Mesothelial cell of epicardium (in vitro differentiated cells): Measurements from ENCODE around the gene AUTS2. TPM values are rescaled to one million over a fixed set of nuclear protein-coding genes. Genes with fewer than 3 reads are reported as not detected.

Experiments
- DNase-seq, 2 experiments: peaks; one replicate each; pipeline ENCODE4 v3.0.0; 2021; ENCODE audit warnings: low spot score in 2 of 2; ENCODE audit not compliant: unreplicated experiment in 2 of 2
- H3K27ac Mint-ChIP-seq: 2 replicates; pipeline ENCODE4 v1.8.0; 2021; ENCODE audit warnings: mixed read lengths
- H3K27me3 Mint-ChIP-seq: 2 replicates; pipeline ENCODE4 v1.8.0; 2021; ENCODE audit warnings: low read depth, mixed read lengths
- H3K36me3 Mint-ChIP-seq: 2 replicates; pipeline ENCODE4 v1.8.0; 2021; ENCODE audit warnings: mixed read lengths
- H3K4me1 Mint-ChIP-seq: 2 replicates; pipeline ENCODE4 v1.8.0; 2021; ENCODE audit warnings: mixed read lengths
- H3K4me3 Mint-ChIP-seq: 2 replicates; pipeline ENCODE4 v1.8.0; 2021; ENCODE audit warnings: mild to moderate bottlenecking, moderate library complexity, mixed read lengths
- H3K9me3 Mint-ChIP-seq: 2 replicates; pipeline ENCODE4 v1.8.0; 2021; ENCODE audit warnings: mixed read lengths
- total RNA-seq: library from RNA; stranded (reverse); gene quantifications from 3 replicates; pipeline ENCODE4 v1.2.1, GENCODE V29; 2021
- TF ChIP-seq, protein P1 (sequence below): fragments of 200-600 bp; sonication (generic); IDR thresholded peaks from one replicate; pipeline ENCODE4 v1.5.0; 2021; ENCODE audit warnings: antibody characterized with exemption; ENCODE audit not compliant: unreplicated experiment

Gene AUTS2
- total RNA-seq, 1 donor from 2014 or later = 135 TPM

DNA sequence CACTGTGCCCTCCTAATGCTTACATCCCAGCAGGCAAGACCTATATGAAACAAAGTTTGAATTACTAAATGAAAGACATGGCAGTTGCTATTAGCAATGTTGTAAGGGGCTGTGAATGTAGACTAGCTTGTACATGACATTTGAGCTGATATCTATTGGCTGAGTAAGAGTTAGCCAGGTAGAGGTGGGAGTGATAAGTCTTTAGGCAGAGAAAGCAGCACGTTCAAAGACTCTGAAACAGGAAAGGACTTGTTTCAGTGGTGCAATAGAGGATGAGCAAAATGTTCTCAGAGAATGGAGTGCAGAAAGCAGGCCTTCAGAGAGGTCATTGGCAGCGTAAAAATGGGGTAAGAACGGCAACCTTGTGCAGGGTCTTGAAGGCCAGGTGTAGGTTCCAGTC is 687.6 kb downstream of the AUTS2 start:
- Mint-ChIP-seq H3K36me3 (no peaks in the 10 kb centered on the region), H3K27me3 (no peaks in the 10 kb centered on the region), H3K4me3 (no peak overlapping the region), H3K9me3 (no peaks in the 10 kb centered on the region), H3K4me1 (no peaks in the 10 kb centered on the region), H3K27ac (no peak overlapping the region)
- DNase-seq = no peak
- TF ChIP-seq, protein P1, sequence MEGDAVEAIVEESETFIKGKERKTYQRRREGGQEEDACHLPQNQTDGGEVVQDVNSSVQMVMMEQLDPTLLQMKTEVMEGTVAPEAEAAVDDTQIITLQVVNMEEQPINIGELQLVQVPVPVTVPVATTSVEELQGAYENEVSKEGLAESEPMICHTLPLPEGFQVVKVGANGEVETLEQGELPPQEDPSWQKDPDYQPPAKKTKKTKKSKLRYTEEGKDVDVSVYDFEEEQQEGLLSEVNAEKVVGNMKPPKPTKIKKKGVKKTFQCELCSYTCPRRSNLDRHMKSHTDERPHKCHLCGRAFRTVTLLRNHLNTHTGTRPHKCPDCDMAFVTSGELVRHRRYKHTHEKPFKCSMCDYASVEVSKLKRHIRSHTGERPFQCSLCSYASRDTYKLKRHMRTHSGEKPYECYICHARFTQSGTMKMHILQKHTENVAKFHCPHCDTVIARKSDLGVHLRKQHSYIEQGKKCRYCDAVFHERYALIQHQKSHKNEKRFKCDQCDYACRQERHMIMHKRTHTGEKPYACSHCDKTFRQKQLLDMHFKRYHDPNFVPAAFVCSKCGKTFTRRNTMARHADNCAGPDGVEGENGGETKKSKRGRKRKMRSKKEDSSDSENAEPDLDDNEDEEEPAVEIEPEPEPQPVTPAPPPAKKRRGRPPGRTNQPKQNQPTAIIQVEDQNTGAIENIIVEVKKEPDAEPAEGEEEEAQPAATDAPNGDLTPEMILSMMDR = no peak

DNA sequence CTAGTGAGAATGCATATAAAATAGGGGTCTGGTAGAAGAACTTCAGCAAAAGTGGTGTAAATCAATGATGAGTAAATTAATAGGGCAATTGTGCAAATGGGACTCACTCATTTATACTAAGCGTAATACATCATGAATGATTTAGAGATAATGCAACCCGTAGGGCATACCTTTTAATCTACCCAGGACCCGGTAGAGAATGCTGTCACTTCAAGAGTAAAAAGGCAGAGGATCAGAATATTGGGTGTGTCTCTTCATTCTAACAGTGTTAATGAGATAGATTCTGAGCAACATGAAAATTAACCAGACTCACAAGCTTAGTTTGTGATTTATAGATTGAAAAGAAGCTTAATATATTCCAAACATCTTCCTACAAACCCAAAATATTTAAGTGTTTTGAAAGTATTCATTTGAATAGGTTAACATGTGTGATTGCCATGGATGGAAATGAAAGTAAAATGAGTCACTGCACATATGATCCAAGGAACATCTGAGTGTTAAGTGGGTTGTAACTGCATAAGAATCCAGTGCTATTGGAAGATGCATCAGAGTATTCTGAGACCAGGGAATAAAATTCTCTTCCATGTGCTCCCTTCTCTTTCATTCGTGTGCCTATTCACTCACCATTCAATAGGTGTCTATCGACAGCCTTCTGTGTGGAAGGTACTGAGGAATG is 690.6 kb downstream of the AUTS2 start:
- TF ChIP-seq, protein P1 = no peak
- Mint-ChIP-seq H3K4me1 (no peaks in the 10 kb centered on the region), H3K36me3 (no peaks in the 10 kb centered on the region), H3K9me3 (no peaks in the 10 kb centered on the region), H3K4me3 (no peak overlapping the region), H3K27me3 (no peaks in the 10 kb centered on the region), H3K27ac (no peak overlapping the region)
- no peak for DNase-seq

DNA sequence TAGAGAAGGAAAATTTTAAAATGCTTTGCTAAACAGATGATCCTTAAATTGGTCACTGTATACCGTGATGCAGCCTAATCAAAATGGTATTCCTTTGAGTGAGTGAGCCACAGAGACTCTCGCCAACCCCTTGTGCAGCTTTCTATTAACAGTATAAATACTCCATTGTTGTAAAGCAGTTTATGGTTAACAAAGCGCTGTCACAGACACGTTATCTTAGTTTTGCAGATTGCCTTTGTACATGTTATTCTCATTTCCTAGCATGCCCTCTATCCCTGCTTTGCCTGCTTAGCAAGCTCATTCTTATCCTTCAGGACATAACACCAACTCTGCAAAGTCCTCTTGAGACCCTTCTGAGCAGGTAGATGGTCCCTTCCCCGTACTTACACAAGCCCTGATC is 694.4 kb downstream of the AUTS2 start:
- Mint-ChIP-seq H3K27me3 (no peaks in the 10 kb centered on the region), H3K36me3 (peaks cover 7% of the 10 kb centered on the region), H3K4me1 (no peaks in the 10 kb centered on the region), H3K4me3 (no peak overlapping the region), H3K9me3 (peaks cover 8% of the 10 kb centered on the region), H3K27ac (no peak overlapping the region)
- TF ChIP-seq, protein P1 = no peak
- no peak for DNase-seq

DNA sequence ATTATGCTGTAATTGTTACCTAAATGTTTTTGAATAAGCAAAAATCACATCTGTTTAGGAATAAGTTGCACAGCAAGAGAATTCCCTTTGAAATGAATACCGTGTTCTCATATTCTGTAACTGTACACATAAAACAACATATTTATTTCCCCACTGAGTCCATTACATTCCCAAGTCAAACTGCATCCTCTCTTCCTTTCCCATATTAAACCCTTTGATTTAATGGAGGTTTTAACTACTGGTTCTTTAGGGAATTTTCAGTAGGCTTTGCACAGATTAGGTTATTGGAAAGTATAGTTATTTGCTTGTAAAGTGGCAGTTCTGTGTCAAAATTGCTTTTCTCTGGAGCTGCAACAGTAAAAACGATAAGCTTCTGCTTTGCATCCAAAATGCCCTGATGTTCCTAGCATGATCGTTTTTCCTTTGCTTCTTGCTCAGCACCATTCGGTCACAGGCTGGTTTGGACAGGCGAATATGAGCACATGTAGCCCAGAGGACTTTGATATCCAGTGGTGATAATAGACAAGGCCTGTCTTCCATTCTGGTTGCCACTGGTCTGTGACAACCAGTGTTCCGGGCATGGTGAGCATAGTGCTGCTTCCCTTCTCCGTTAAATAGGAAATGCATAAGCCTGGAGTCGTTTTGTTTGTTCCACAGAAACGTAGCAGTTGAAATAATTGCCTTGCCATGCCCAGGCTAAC is 696.1 kb downstream of the AUTS2 start:
- Mint-ChIP-seq H3K36me3 (peaks cover 7% of the 10 kb centered on the region), H3K27me3 (no peaks in the 10 kb centered on the region), H3K4me1 (peaks cover 3% of the 10 kb centered on the region), H3K27ac (no peak overlapping the region), H3K9me3 (peaks cover 8% of the 10 kb centered on the region), H3K4me3 (no peak overlapping the region)
- no peak for DNase-seq
- TF ChIP-seq, protein P1 = no peak

DNA sequence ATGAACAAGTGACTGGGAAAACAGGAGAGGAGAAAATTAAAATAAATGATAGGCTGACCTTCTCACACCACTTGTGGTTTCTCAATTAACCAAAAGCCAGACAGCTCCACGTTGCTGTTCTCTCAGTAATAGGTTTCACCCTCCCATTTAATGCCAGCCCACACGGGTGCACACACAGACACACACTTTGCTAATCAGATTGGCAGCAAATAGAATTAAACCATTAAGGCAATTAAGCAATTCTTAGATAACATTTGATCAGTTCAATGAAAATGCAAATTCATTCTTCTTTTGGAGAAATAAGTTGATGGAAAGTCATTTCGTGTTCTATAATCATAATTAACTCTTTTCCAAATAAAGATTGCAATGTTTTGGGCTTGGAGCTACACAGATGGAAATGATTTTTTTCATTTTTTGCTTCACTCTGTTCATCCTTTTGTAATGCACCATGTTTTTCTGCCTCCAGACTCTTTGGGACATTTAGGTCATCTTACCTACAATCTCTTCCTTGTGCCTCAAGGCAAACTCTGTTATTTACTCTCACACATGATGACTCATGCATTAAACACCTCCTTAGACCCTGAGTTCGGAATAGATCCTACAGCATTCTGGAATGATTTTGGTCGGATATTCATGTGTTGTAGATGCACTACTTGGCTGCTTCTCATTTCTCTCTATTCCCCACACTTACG is 700.7 kb downstream of the AUTS2 start:
- Mint-ChIP-seq H3K36me3 (peaks cover 7% of the 10 kb centered on the region), H3K4me3 (no peak overlapping the region), H3K9me3 (peaks cover 8% of the 10 kb centered on the region), H3K27ac (no peak overlapping the region), H3K27me3 (no peaks in the 10 kb centered on the region), H3K4me1 (peaks cover 3% of the 10 kb centered on the region)
- TF ChIP-seq, protein P1 = no peak
- no peak for DNase-seq
